Keratinocyte (primary cell): ENCODE data around the gene ACAT2. TPM values are rescaled to one million over a fixed set of nuclear protein-coding genes. Genes with fewer than 3 reads are reported as not detected.

Experiments used
- DNase-seq: peaks from one replicate; pipeline ENCODE4 v3.0.0-alpha.2; 2011; ENCODE audit warnings: low read depth, missing footprints, low spot score
- FAIRE-seq: peaks from 2 replicates; lab custom pipeline; 2011; peaks lifted over from hg19 to GRCh38; lab: Jason Lieb, UNC
- H2AFZ ChIP-seq: 2 replicates; pipeline ENCODE4 v1.6.0; 2012; ENCODE audit warnings: low read length, control low read depth, inconsistent platforms; ENCODE audit not compliant: control insufficient read depth
- H3K27ac ChIP-seq: 2 replicates; pipeline ENCODE4 v1.5.1; 2011; ENCODE audit warnings: low read length; ENCODE audit not compliant: control insufficient read depth, insufficient read depth
- H3K27me3 ChIP-seq: 3 replicates; pipeline ENCODE4 v1.6.0; 2011; ENCODE audit warnings: low read length; ENCODE audit not compliant: control insufficient read depth, insufficient read depth; ENCODE audit errors: extremely low read depth
- H3K36me3 ChIP-seq, 2 experiments: 2 replicates in 1 of 2; 3 replicates in 1 of 2; pipeline ENCODE4 v1.5.1; 2011; ENCODE audit warnings: low read length in 2 of 2, mild to moderate bottlenecking in 1 of 2; ENCODE audit not compliant: control insufficient read depth in 2 of 2, insufficient read depth in 2 of 2; ENCODE audit errors: extremely low read depth in 1 of 2
- H3K4me1 ChIP-seq: 3 replicates; pipeline ENCODE4 v1.5.1; 2011; ENCODE audit warnings: low read length; ENCODE audit not compliant: control insufficient read depth, insufficient read depth; ENCODE audit errors: extremely low read depth
- H3K4me2 ChIP-seq: 3 replicates; pipeline ENCODE4 v1.6.0; 2011; ENCODE audit warnings: low read depth, low read length; ENCODE audit not compliant: control insufficient read depth, insufficient read depth; ENCODE audit errors: extremely low read depth
- H3K4me3 ChIP-seq, 3 experiments: fragments of 200-600 bp in 1 of 3; sonication (generic) in 1 of 3; 2 replicates in 2 of 3; 3 replicates in 1 of 3; pipeline ENCODE4 v1.5.1; 2011 to 2016; ENCODE audit warnings: low read length in 3 of 3, mild to moderate bottlenecking in 3 of 3, control low read depth in 2 of 3, inconsistent platforms in 1 of 3, low read depth in 1 of 3, mixed read lengths in 1 of 3, mixed run types in 1 of 3, moderate library complexity in 1 of 3; ENCODE audit not compliant: control insufficient read depth in 2 of 3, insufficient read depth in 2 of 3; ENCODE audit errors: extremely low read depth in 1 of 3
- H3K79me2 ChIP-seq: 2 replicates; pipeline ENCODE4 v1.6.0; 2012; ENCODE audit warnings: low read length; ENCODE audit not compliant: control insufficient read depth, insufficient read depth
- H3K9ac ChIP-seq: 3 replicates; pipeline ENCODE4 v1.6.0; 2011; ENCODE audit warnings: low read length; ENCODE audit not compliant: control insufficient read depth, insufficient read depth; ENCODE audit errors: extremely low read depth
- H3K9me1 ChIP-seq: 3 replicates; pipeline ENCODE4 v1.6.0; 2011; ENCODE audit warnings: low read length; ENCODE audit not compliant: control insufficient read depth, insufficient read depth; ENCODE audit errors: extremely low read depth
- H3K9me3 ChIP-seq: 2 replicates; pipeline ENCODE4 v1.5.1; 2012; ENCODE audit warnings: low read depth, low read length; ENCODE audit not compliant: control insufficient read depth
- H4K20me1 ChIP-seq: 3 replicates; pipeline ENCODE4 v1.6.0; 2011; ENCODE audit warnings: low read length; ENCODE audit not compliant: control insufficient read depth, insufficient read depth; ENCODE audit errors: extremely low read depth
- EZH2 ChIP-seq: IDR thresholded peaks from one replicate; pipeline ENCODE4 v1.6.1; 2012; ENCODE audit warnings: inconsistent platforms, mild to moderate bottlenecking, low read length, moderate library complexity
- dilution Hi-C: fragments of 300-500 bp; cut with MboI; formaldehyde crosslinking; loops from one replicate; pipeline ENCODE4 v1.7.0; 2020; ENCODE audit warnings: low sequenced_read_pairs; ENCODE audit not compliant: extremely low pct_ligation_motif_present
- polyA plus RNA-seq, 5 experiments: library from polyadenylated mRNA; depleted of rRNA in 3 of 5; stranded (reverse) in 3 of 5; stranded (forward) in 1 of 5; unstranded in 1 of 5; fragments of >200 nt; gene quantifications; 1 replicate in 1 of 5; 2 replicates in 3 of 5; 3 replicates in 1 of 5; pipeline versions ENCODE4 v1.2.1 to v1.2.3, GENCODE V29; 2011 to 2012; ENCODE audit warnings: missing spikeins in 2 of 5, low read depth in 1 of 5, low replicate concordance in 1 of 5
- TF ChIP-seq, protein P1 (sequence below), 3 experiments: IDR thresholded peaks in 1 of 3; conservative IDR thresholded peaks in 1 of 3; optimal IDR thresholded peaks in 1 of 3; 2 replicates in 2 of 3; 3 replicates in 1 of 3; pipeline versions ENCODE3 to v1.5.1; 2011; ENCODE audit warnings: low read length in 3 of 3, mild to moderate bottlenecking in 3 of 3, moderate library complexity in 2 of 3, control low read depth in 1 of 3, inconsistent platforms in 1 of 3; ENCODE audit not compliant: insufficient read depth in 2 of 3; ENCODE audit errors: extremely low read depth in 1 of 3

The ACAT2 gene
- polyA plus RNA-seq, 1 donor (not counting 4 experiments of a cell fraction or from before 2014, with no cell fraction given), result 205 TPM

DNA sequence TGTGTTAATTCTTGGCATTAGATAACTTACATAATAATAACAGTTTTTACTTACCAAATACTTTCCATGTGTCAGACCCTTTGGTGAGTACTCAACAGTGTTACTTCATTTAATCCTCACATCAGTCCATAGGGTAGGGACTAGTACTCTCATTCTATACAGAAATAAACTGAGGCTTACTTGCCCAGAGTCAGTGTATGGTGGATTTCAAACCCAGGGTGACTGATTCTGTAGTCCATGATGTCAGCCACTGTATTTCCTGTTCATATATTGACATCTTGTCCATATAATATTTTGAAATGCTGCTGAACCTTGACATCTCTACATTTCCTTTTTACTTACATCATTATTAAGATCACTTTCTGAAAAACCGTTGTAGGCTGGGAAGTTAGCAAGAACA is 35.7 kb downstream of the ACAT2 start:
- Histone ChIP-seq H3K9me1 (no peaks in the 10 kb centered on the region), H3K27ac (no peak overlapping the region), H3K9ac (no peak overlapping the region), H3K4me2 (no peak overlapping the region), H3K79me2 (peaks cover 25% of the 10 kb centered on the region), H2AFZ (no peak overlapping the region), H3K36me3 (peaks cover 5 to 17% of the 10 kb centered on the region in 2 experiments), H3K4me1 (no peaks in the 10 kb centered on the region), H3K27me3 (no peaks in the 10 kb centered on the region), H4K20me1 (no peaks in the 10 kb centered on the region), H3K9me3 (no peaks in the 10 kb centered on the region), H3K4me3 (no peak overlapping the region)
- TF ChIP-seq, protein P1, sequence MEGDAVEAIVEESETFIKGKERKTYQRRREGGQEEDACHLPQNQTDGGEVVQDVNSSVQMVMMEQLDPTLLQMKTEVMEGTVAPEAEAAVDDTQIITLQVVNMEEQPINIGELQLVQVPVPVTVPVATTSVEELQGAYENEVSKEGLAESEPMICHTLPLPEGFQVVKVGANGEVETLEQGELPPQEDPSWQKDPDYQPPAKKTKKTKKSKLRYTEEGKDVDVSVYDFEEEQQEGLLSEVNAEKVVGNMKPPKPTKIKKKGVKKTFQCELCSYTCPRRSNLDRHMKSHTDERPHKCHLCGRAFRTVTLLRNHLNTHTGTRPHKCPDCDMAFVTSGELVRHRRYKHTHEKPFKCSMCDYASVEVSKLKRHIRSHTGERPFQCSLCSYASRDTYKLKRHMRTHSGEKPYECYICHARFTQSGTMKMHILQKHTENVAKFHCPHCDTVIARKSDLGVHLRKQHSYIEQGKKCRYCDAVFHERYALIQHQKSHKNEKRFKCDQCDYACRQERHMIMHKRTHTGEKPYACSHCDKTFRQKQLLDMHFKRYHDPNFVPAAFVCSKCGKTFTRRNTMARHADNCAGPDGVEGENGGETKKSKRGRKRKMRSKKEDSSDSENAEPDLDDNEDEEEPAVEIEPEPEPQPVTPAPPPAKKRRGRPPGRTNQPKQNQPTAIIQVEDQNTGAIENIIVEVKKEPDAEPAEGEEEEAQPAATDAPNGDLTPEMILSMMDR (optimal IDR thresholded peaks at IDR 0.05 in 1 of 3, IDR thresholded peaks at IDR 0.05 in 1 of 3, conservative IDR thresholded peaks at IDR 0.05 in 1 of 3; ENCODE audit: extremely low read depth in 1 of 3, insufficient read depth in 2 of 3, low read length in 3 of 3), result no peak
- TF ChIP-seq EZH2, result no peak
- FAIRE-seq (no peak), DNase-seq (no peak)
- dilution Hi-C loops, result no loop called here

DNA sequence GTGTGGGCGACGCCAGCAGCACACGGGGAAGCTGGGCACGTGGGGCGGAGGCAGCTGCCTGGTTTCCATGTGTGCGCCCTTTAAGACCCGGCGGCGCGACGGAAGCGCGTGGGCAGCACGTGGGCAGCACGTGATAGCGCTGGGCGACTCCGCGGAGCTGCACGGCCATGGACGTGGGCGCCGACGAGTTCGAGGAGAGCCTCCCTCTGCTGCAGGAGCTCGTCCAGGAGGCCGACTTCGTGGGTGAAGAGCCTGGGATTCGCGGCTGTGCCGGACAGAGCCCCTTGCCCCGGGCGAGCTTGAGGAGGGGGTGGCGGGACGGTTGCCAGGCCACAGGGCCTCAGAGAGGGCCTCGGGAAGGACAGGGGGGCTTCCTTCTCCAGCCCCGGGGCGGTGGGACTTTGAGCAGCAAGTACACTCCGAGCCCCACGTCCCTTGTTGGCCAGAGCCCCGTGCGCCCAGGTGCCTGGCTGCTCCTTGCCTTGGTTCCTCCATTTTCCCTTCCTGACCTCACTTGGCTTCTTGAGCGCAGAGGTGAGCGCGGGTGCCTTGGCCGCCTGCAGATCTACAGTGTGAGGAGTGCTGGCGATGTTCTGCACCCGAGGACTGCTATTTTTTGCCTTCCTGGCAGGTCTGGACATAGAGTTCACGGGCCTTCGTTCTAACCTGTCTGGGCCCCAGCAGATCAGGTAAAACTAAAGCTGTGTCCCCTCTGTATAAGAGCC is 38.5 kb downstream of the ACAT2 start, which contains the start of gene PNLDC1:
PNLDC1 (plus strand) TSS at position 136 of the 725 bp plus-strand sequence; CDS start at position 168, 32 bp downstream.
- peaks cover 0 to 12% of the 10 kb centered on the region in 2 experiments for H3K36me3 ChIP-seq
- H3K9me1 ChIP-seq, result no peaks in the 10 kb centered on the region
- H3K27ac ChIP-seq, result no peak within 1 kb of the TSS
- no peak for TF ChIP-seq EZH2
- TF ChIP-seq, protein P1 (optimal IDR thresholded peaks at IDR 0.05 in 1 of 3, IDR thresholded peaks at IDR 0.05 in 1 of 3, conservative IDR thresholded peaks at IDR 0.05 in 1 of 3; ENCODE audit: extremely low read depth in 1 of 3, insufficient read depth in 2 of 3, low read length in 3 of 3), result no peak
- FAIRE-seq (no peak), DNase-seq (no peak)
- no peaks in the 10 kb centered on the region for H3K27me3 ChIP-seq
- no peaks in the 10 kb centered on the region for H4K20me1 ChIP-seq
- H3K9me3 ChIP-seq, result no peaks in the 10 kb centered on the region
- peaks cover 6% of the 10 kb centered on the region for H3K79me2 ChIP-seq
- H3K4me2 ChIP-seq, result no peak within 1 kb of the TSS
- no peak within 1 kb of the TSS for H3K9ac ChIP-seq
- no peak within 1 kb of the TSS for H2AFZ ChIP-seq
- H3K4me1 ChIP-seq, result no peaks in the 10 kb centered on the region
- H3K4me3 ChIP-seq, result no peak within 1 kb of the TSS
- dilution Hi-C loops, result no loop called here
